OCI-LY1 (cell line): ENCODE results near the gene LYPLA2.

ENCODE experiments used
- H2AFZ ChIP-seq: fragments of 200-600 bp; sonication (generic), shearing (Covaris generic); 2 replicates; pipeline ENCODE4 v1.6.0; 2014; ENCODE audit warnings: antibody characterized with exemption, mild to moderate bottlenecking, low read length
- H3F3A ChIP-seq: fragments of 200-600 bp; sonication (generic), shearing (Covaris generic); 2 replicates; pipeline ENCODE4 v1.6.0; 2014; ENCODE audit warnings: mild to moderate bottlenecking, antibody characterized with exemption, low read length, moderate library complexity; ENCODE audit not compliant: insufficient read depth
- H3K27ac ChIP-seq: fragments of 200-600 bp; sonication (generic); 2 replicates; pipeline ENCODE4 v1.5.1; 2014; ENCODE audit warnings: low read length, mixed run types, mild to moderate bottlenecking, low read depth; ENCODE audit not compliant: poor library complexity, severe bottlenecking
- H3K27me3 ChIP-seq: fragments of 200-600 bp; sonication (generic); 2 replicates; pipeline ENCODE4 v1.6.0; 2014; ENCODE audit warnings: antibody characterized with exemption, mild to moderate bottlenecking, low read length, moderate library complexity; ENCODE audit not compliant: insufficient read depth
- H3K36me3 ChIP-seq: fragments of 200-600 bp; sonication (generic); 2 replicates; pipeline ENCODE4 v1.6.1; 2014; ENCODE audit warnings: mild to moderate bottlenecking, antibody characterized with exemption, low read length, moderate library complexity, mixed read lengths; ENCODE audit not compliant: insufficient read depth
- H3K4me1 ChIP-seq: fragments of 200-600 bp; sonication (generic); 2 replicates; pipeline ENCODE4 v1.5.1; 2014; ENCODE audit warnings: mild to moderate bottlenecking, low read length, moderate library complexity; ENCODE audit not compliant: insufficient read depth, severe bottlenecking
- H3K4me2 ChIP-seq: fragments of 200-600 bp; sonication (generic), shearing (Covaris generic); 2 replicates; pipeline ENCODE4 v1.6.1; 2014; ENCODE audit warnings: low read length
- H3K4me3 ChIP-seq: fragments of 200-600 bp; sonication (generic); 2 replicates; pipeline ENCODE4 v1.5.1; 2014; ENCODE audit warnings: low read length, low read depth, mild to moderate bottlenecking, mixed read lengths; ENCODE audit not compliant: poor library complexity, severe bottlenecking
- H3K79me2 ChIP-seq: fragments of 200-600 bp; shearing (Covaris generic); 2 replicates; pipeline ENCODE4 v1.6.1; 2016; ENCODE audit warnings: mixed run types, low read length, mixed read lengths; ENCODE audit not compliant: insufficient read depth
- H3K9ac ChIP-seq: fragments of 200-600 bp; sonication (generic), shearing (Covaris generic); 2 replicates; pipeline ENCODE4 v1.6.1; 2014; ENCODE audit warnings: mild to moderate bottlenecking, low read length, mixed read lengths
- H3K9me2 ChIP-seq: fragments of 200-600 bp; sonication (generic), shearing (Covaris generic); 2 replicates; pipeline ENCODE4 v1.6.1; 2014; ENCODE audit warnings: low read depth, mild to moderate bottlenecking, low read length, mixed read lengths
- H3K9me3 ChIP-seq: fragments of 200-600 bp; shearing (Covaris generic); 2 replicates; pipeline ENCODE4 v1.6.1; 2014; ENCODE audit warnings: low read length, mixed read lengths
- H4K20me1 ChIP-seq: fragments of 200-600 bp; sonication (generic), shearing (Covaris generic); 2 replicates; pipeline ENCODE4 v1.6.0; 2016; ENCODE audit warnings: mild to moderate bottlenecking, low read length; ENCODE audit not compliant: insufficient read depth
- CTCF ChIP-seq: fragments of 200-600 bp; sonication (generic), shearing (Covaris generic); IDR thresholded peaks from 2 replicates; pipeline ENCODE4 v1.5.1; 2017; ENCODE audit warnings: mild to moderate bottlenecking, antibody characterized with exemption, low read length, moderate library complexity, mixed read lengths
- EZH2 ChIP-seq: fragments of 200-600 bp; sonication (generic), shearing (Covaris generic); IDR thresholded peaks from 2 replicates; pipeline ENCODE4 v1.8.0; 2017; ENCODE audit warnings: borderline replicate concordance, mixed run types, mild to moderate bottlenecking, antibody characterized with exemption, low read length, moderate library complexity, mixed read lengths

The LYPLA2 gene

GRCh38 chr1:23763041-23763577, 27.8 kb upstream of the LYPLA2 start:
- Histone ChIP-seq H3K9ac (no peak overlapping the region), H3F3A (no peaks in the 10 kb centered on the region; the same call in 1 of the 2 replicates), H4K20me1 (no peaks in the 10 kb centered on the region), H3K79me2 (no peaks in the 10 kb centered on the region), H3K4me3 (no peak overlapping the region), H3K4me2 (no peak overlapping the region), H3K9me2 (no peaks in the 10 kb centered on the region), H3K9me3 (no peaks in the 10 kb centered on the region), H3K27me3 (no peaks in the 10 kb centered on the region), H2AFZ (no peak overlapping the region), H3K27ac (peak overlapping the region; percentile 22), H3K36me3 (peaks cover 79% of the 10 kb centered on the region), H3K4me1 (peaks cover 11% of the 10 kb centered on the region)
- TF ChIP-seq CTCF: no peak
- TF ChIP-seq EZH2: no peak

GRCh38 chr1:23768733-23769132, 22.2 kb upstream of the LYPLA2 start:
- no peaks in the 10 kb centered on the region for H3K79me2 ChIP-seq
- H3K9me3 ChIP-seq: no peaks in the 10 kb centered on the region
- H3F3A ChIP-seq: 0 out of 2 replicates have a peak, but pooled peaks cover 4% of the 10 kb centered on the region
- no peak for TF ChIP-seq EZH2
- TF ChIP-seq CTCF: no peak
- no peak overlapping the region for H3K4me2 ChIP-seq
- peaks cover 37% of the 10 kb centered on the region for H3K36me3 ChIP-seq
- H3K4me1 ChIP-seq: peaks cover 21% of the 10 kb centered on the region
- H3K4me3 ChIP-seq: no peak overlapping the region
- no peak overlapping the region for H3K27ac ChIP-seq
- H3K27me3 ChIP-seq: no peaks in the 10 kb centered on the region
- H3K9ac ChIP-seq: no peak overlapping the region
- no peaks in the 10 kb centered on the region for H4K20me1 ChIP-seq
- no peaks in the 10 kb centered on the region for H3K9me2 ChIP-seq
- H2AFZ ChIP-seq: no peak overlapping the region

- Histone ChIP-seq H3K9me3 (no peaks in the 10 kb centered on the region), H3K79me2 (no peaks in the 10 kb centered on the region), H3K4me2 (peak overlapping the region; percentile 80), H2AFZ (no peak overlapping the region), H3K4me3 (peak overlapping the region; percentile 30), H3K4me1 (peaks cover 39% of the 10 kb centered on the region), H3K36me3 (peaks cover 20% of the 10 kb centered on the region; the same call in 1 of the 2 replicates), H3F3A (0 out of 2 replicates have a peak, but pooled peaks cover 4% of the 10 kb centered on the region), H3K9me2 (no peaks in the 10 kb centered on the region), H3K27ac (peak overlapping the region; percentile 53), H3K27me3 (no peaks in the 10 kb centered on the region), H3K9ac (peak overlapping the region; percentile 49), H4K20me1 (no peaks in the 10 kb centered on the region)
- TF ChIP-seq CTCF (peak; percentile 94), EZH2 (no peak)
These were observed 18.7 kb upstream of the LYPLA2 start for GRCh38 chr1:23772049-23772853.
